Left ventricle myocardium inferior (tissue), 1 donor: ENCODE data around the gene SEMA6B. TPM values are rescaled to one million over a fixed set of nuclear protein-coding genes. Genes with fewer than 3 reads are reported as not detected.

Experiments
- DNase-seq: peaks from one replicate; pipeline ENCODE4 v3.0.0-alpha.2; 2020
- H3K27ac ChIP-seq: fragments of 200-600 bp; replicated peaks from 2 replicates; pipeline ENCODE4 v1.8.0; 2021
- H3K27me3 ChIP-seq: fragments of 200-600 bp; 2 replicates; pipeline ENCODE4 v1.8.0; 2021; ENCODE audit warnings: low read depth
- H3K36me3 ChIP-seq: fragments of 200-600 bp; 2 replicates; pipeline ENCODE4 v1.8.0; 2021
- H3K4me1 ChIP-seq: fragments of 200-600 bp; 2 replicates; pipeline ENCODE4 v1.8.0; 2021
- H3K4me3 ChIP-seq: fragments of 200-600 bp; 2 replicates; pipeline ENCODE4 v1.8.0; 2021; ENCODE audit warnings: mild to moderate bottlenecking, moderate library complexity
- H3K9me3 ChIP-seq: fragments of 200-600 bp; replicated peaks from 2 replicates; pipeline ENCODE4 v1.8.0; 2021
- intact Hi-C: fragments of 100-400 bp; cut with micrococcal nuclease; formaldehyde crosslinking; loops from one replicate; pipeline ENCODE4 v1.11.0; 2022
- total RNA-seq: library from RNA; stranded (reverse); fragmentation: NEBNext Ultra II Directional; extraction: Animal tissue kit (Norgen Biotek cat#: 25700); gene quantifications from one replicate; pipeline ENCODE4 v1.2.1, GENCODE V29; 2021
- TF ChIP-seq, protein P1 (sequence below): fragments of 200-600 bp; IDR thresholded peaks from 2 replicates; pipeline ENCODE4 v1.8.0; 2021; ENCODE audit warnings: antibody characterized with exemption, mild to moderate bottlenecking, borderline replicate concordance
- donor health status: DM: no; HTN: yes; CAD: no; lungs with severe emphysema.

The SEMA6B gene
- total RNA-seq, 1 donor from 2014 or later, result 7.2 TPM

- Histone ChIP-seq H3K27me3 (peaks cover 19% of the 10 kb centered on the region), H3K36me3 (peaks cover 27% of the 10 kb centered on the region), H3K4me3 (no peak overlapping the region), H3K27ac (no peak overlapping the region), H3K9me3 (no peaks in the 10 kb centered on the region), H3K4me1 (peaks cover 75% of the 10 kb centered on the region)
- intact Hi-C loops, result no loop called here
- no peak for DNase-seq
- TF ChIP-seq, protein P1, sequence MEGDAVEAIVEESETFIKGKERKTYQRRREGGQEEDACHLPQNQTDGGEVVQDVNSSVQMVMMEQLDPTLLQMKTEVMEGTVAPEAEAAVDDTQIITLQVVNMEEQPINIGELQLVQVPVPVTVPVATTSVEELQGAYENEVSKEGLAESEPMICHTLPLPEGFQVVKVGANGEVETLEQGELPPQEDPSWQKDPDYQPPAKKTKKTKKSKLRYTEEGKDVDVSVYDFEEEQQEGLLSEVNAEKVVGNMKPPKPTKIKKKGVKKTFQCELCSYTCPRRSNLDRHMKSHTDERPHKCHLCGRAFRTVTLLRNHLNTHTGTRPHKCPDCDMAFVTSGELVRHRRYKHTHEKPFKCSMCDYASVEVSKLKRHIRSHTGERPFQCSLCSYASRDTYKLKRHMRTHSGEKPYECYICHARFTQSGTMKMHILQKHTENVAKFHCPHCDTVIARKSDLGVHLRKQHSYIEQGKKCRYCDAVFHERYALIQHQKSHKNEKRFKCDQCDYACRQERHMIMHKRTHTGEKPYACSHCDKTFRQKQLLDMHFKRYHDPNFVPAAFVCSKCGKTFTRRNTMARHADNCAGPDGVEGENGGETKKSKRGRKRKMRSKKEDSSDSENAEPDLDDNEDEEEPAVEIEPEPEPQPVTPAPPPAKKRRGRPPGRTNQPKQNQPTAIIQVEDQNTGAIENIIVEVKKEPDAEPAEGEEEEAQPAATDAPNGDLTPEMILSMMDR, result no peak
These were observed 46.2 kb downstream of the SEMA6B start for GRCh38 chr19:4513248-4513647.

- H3K27me3 ChIP-seq, result peaks cover 10% of the 10 kb centered on the region
- peaks cover 33% of the 10 kb centered on the region for H3K36me3 ChIP-seq
- H3K4me3 ChIP-seq, result no peak overlapping the region
- TF ChIP-seq, protein P1, result no peak
- DNase-seq, result no peak
- no peak overlapping the region for H3K27ac ChIP-seq
- intact Hi-C loops, result no loop called here
- no peaks in the 10 kb centered on the region for H3K9me3 ChIP-seq
- peaks cover 80% of the 10 kb centered on the region for H3K4me1 ChIP-seq
These were observed 47.4 kb downstream of the SEMA6B start for GRCh38 chr19:4512070-4512469.

DNA sequence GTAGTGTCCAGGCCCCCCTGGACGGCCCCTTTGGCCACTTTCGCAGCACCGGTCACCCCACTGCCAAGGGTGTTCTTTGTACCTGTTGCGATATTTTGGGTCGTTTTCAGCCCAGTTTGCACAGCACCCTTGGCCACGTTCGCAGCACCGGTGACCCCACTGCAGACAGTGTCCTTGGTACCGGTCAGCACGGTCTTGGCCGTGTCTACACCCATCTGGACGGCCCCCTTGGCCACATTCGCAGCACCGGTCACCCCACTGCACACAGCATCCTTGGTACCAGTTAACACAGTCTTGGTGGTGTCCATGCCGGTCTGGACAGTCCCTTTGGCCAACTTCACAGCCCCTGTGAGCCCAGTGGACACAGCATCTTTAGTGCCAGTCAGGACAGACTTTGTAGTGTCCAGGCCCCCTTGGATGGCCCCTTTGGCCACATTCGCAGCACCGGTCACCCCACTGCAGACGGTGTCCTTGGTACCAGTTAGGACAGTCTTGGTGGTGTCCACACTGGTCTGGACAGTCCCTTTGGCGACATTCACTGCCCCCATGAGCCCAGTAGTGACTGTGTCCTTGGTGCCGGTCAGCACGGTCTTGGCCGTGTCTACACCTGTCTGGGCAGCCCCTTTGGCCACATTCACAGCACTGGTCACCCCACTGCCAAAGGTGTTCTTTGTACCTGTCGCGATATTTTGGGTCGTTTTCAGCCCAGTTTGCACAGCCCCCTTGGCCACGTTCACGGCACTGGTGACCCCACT lies 48.0 kb downstream of the SEMA6B start:
- Histone ChIP-seq H3K27me3 (peaks cover 4% of the 10 kb centered on the region), H3K9me3 (no peaks in the 10 kb centered on the region), H3K27ac (no peak overlapping the region), H3K4me1 (peaks cover 84% of the 10 kb centered on the region), H3K36me3 (peaks cover 39% of the 10 kb centered on the region), H3K4me3 (no peak overlapping the region)
- DNase-seq, result no peak
- TF ChIP-seq, protein P1, result no peak
- intact Hi-C loops, result no loop called here

DNA sequence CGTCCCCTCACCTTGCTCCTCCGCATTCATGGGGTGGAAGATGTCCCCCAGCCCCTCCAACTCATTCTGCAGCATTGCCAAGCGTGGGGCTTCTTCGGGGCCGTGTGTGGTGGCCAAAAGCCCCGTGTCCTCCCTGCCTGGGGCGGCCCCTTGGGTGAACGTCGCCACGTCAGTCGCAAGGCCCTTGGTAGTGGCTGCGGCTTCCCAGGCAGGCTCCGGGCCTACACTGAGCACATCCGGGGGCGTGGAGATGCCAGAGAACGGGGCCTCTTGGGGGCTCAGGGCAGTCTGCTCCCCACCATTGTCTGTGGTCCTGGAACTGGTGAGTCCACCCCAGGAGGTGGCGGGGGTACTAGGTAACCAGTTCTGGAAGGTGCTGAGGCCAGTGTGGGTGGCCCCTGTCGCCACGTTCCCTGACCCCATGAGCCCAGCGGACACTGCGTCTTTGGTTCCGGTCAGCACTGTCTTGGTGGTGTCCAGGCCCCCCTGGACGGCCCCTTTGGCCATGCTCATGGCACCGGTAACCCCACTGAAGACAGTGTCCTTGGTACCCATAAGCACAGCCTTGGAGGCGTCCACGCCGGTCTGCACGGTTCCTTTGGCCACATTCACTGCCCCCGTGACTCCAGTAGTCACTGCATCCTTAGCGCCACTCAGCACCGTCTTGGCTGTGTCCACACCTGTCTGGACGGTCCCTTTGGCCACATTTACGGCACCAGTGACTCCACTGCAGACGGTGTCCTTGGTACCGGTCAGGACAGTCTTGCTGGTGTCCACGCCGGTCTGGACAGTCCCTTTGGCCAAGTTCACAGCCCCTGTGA lies 48.8 kb downstream of the SEMA6B start:
- Histone ChIP-seq H3K4me1 (peaks cover 80% of the 10 kb centered on the region), H3K27ac (no peak overlapping the region), H3K27me3 (no peaks in the 10 kb centered on the region), H3K9me3 (no peaks in the 10 kb centered on the region), H3K36me3 (peaks cover 41% of the 10 kb centered on the region), H3K4me3 (no peak overlapping the region)
- intact Hi-C loops, result no loop called here
- DNase-seq, result no peak
- TF ChIP-seq, protein P1, result no peak

GRCh38 chr19:4508698-4509097 lies 50.8 kb downstream of the SEMA6B start:
- no peaks in the 10 kb centered on the region for H3K27me3 ChIP-seq
- peaks cover 50% of the 10 kb centered on the region for H3K36me3 ChIP-seq
- DNase-seq, result no peak
- peaks cover 64% of the 10 kb centered on the region for H3K4me1 ChIP-seq
- no peak overlapping the region for H3K4me3 ChIP-seq
- TF ChIP-seq, protein P1, result no peak
- no peaks in the 10 kb centered on the region for H3K9me3 ChIP-seq
- intact Hi-C loops, result no loop called here
- H3K27ac ChIP-seq, result peak overlapping the region; percentile 36
